ENCODE measurements around the gene IRX4. TPM values are rescaled to one million over a fixed set of nuclear protein-coding genes. Genes with fewer than 3 reads are reported as not detected.

Gene IRX4
- total RNA-seq, 6 donors from 2014 or later: 1.7 TPM; not detected in 5

- Histone ChIP-seq H3K27me3 (peaks cover 0 to 24% (median 5%) of the 10 kb centered on the region in 4 donors), H3K4me3 (no peak overlapping the region), H3K9me3 (no peaks in the 10 kb centered on the region), H3K27ac (no peak overlapping the region), H3K36me3 (no peaks in the 10 kb centered on the region), H3K4me1 (peaks cover 0 to 7% (median 0%) of the 10 kb centered on the region in 4 donors)
- WGBS, 2 donors: 4 to 8% methylated on average over 23 to 31 of the region's 34 CpGs
- DNase-seq: peak in 1 of 2 donors; percentile 81
- ATAC-seq (ENCODE audit: low FRiP score in 2 of 2): no peak
- TF ChIP-seq POLR2A (IDR thresholded peaks at IDR 0.05) (no peak), CTCF (IDR thresholded peaks at IDR 0.05) (no peak), EP300 (IDR thresholded peaks at IDR 0.05) (no peak), POLR2AphosphoS5 (IDR thresholded peaks at IDR 0.05) (no peak)
Measured at GRCh38 chr5:1851290-1851934, 31.3 kb downstream of the IRX4 start.

DNA sequence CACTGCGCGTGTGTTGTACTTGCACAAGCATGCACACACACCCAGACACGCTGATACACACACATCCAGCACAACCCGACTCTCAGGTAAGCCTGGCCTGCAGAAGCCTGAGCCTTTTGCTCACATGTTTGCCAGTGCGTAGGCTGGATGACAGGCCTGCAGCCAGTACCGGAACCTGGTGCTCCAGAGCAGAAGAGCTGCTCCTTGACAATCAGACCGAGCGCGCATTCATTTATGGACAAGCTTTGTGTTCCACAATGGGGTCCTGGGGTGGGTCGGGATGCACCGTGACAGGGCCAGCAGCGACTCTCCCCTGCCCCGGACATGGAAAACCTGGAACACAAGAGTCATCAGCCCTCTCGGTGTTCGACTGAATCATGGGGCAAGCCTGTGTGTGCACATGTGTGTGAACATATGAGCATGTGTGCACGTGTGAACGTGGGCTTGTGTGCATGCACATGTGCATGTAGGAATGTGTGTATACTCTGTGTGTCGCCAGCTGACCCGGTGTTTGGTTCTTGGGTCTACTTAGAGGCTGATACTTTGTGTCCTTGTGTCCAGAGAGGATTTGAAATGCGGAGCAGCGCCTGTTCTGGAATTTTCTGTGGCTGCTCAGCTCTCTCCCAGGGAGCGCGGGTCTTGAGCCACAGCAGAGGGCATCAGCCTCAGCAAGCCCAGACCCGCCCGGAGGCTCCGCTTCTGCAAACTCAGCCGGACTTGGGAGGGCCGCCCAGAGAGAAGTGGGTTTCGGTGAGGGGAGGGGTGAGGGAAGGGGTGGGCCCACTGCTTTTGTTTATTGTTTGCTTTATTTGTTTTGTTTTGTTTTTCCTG lies 32.2 kb downstream of the IRX4 start:
- no peaks in the 10 kb centered on the region for H3K9me3 ChIP-seq
- TF ChIP-seq POLR2A (IDR thresholded peaks at IDR 0.05): no peak
- TF ChIP-seq CTCF (IDR thresholded peaks at IDR 0.05): no peak
- TF ChIP-seq EP300 (IDR thresholded peaks at IDR 0.05): no peak
- TF ChIP-seq POLR2AphosphoS5 (IDR thresholded peaks at IDR 0.05): no peak
- ATAC-seq (ENCODE audit: low FRiP score in 2 of 2): no peak
- peaks cover 0 to 6% (median 0%) of the 10 kb centered on the region in 4 donors for H3K4me1 ChIP-seq
- no peak overlapping the region for H3K4me3 ChIP-seq
- H3K36me3 ChIP-seq: no peaks in the 10 kb centered on the region
- peaks cover 0 to 21% (median 5%) of the 10 kb centered on the region in 4 donors for H3K27me3 ChIP-seq
- peak in 1 of 2 donors; percentile 48 for DNase-seq
- WGBS, 2 donors: 52 to 55% methylated on average over 24 to 27 of the region's 29 CpGs
- no peak overlapping the region for H3K27ac ChIP-seq

- TF ChIP-seq CTCF (IDR thresholded peaks at IDR 0.05) (no peak), POLR2AphosphoS5 (IDR thresholded peaks at IDR 0.05) (no peak), EP300 (IDR thresholded peaks at IDR 0.05) (no peak), POLR2A (IDR thresholded peaks at IDR 0.05) (no peak)
- Histone ChIP-seq H3K9me3 (no peaks in the 10 kb centered on the region), H3K36me3 (no peaks in the 10 kb centered on the region), H3K4me3 (no peak overlapping the region), H3K4me1 (peaks cover 0 to 6% (median 0%) of the 10 kb centered on the region in 4 donors), H3K27ac (no peak overlapping the region), H3K27me3 (peaks cover 0 to 16% (median 5%) of the 10 kb centered on the region in 4 donors)
- ATAC-seq (ENCODE audit: low FRiP score in 2 of 2) (no peak), DNase-seq (peak in 1 of 2 donors; percentile 24)
- WGBS, 2 donors: 56 to 83% methylated on average over 5 to 9 of the region's 9 CpGs
Measured at GRCh38 chr5:1847611-1848010, 35.1 kb downstream of the IRX4 start.

DNA sequence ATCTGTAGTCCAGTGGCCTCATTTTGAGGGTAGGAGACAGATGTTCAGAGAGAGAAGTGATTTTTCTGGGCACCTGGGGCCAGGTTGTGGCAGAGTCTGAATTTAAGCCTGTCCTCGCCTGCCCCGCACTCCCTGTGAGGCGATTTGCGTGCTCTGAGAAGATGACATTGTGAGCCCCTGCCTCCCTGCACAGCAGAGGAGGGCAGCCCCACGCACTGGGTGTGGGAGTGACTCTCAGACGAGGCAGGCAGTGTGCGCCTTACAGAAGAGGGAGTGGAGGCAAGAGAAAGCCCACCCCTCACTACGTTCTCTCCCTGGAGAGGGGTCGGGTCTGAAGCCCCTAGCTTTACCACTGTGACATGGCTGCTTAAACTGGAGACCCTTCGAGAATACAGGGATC lies 35.7 kb downstream of the IRX4 start:
- Histone ChIP-seq H3K27me3 (peaks cover 0 to 10% (median 3%) of the 10 kb centered on the region in 4 donors), H3K9me3 (no peaks in the 10 kb centered on the region), H3K4me1 (peaks cover 0 to 6% (median 0%) of the 10 kb centered on the region in 4 donors), H3K36me3 (no peaks in the 10 kb centered on the region), H3K4me3 (no peak overlapping the region), H3K27ac (no peak overlapping the region)
- 71 to 87% methylated on average over 7 to 10 of the region's 10 CpGs for WGBS, 2 donors
- TF ChIP-seq POLR2AphosphoS5 (IDR thresholded peaks at IDR 0.05): no peak
- TF ChIP-seq CTCF (IDR thresholded peaks at IDR 0.05): no peak
- no peak for TF ChIP-seq POLR2A (IDR thresholded peaks at IDR 0.05)
- TF ChIP-seq EP300 (IDR thresholded peaks at IDR 0.05): no peak
- DNase-seq: no peak
- ATAC-seq (ENCODE audit: low FRiP score in 2 of 2): no peak
